K562 (cell line): ENCODE measurements around the gene CCDC70. TPM values are rescaled to one million over a fixed set of nuclear protein-coding genes. Genes with fewer than 3 reads are reported as not detected.

ENCODE experiments used
- ATAC-seq: fragments of 200-7000 bp; cut with Tn5 transposase; 3 replicates; pipeline ENCODE4 v1.9.1; 2020; ENCODE audit warnings: moderate library complexity
- BruUV-seq: library from RNA; stranded (reverse); fragments of 400-500 nt; replicated peaks from 2 replicates; lab custom pipeline; 2021; lab: Mats Ljungman, UMichigan
- CTCF ChIA-PET: fragments of 300-600 bp; formaldehyde crosslinking; extraction: SDS; loops from one replicate; lab custom pipeline; 2021; ENCODE audit warnings: low intra/inter-chr PET ratio; lab: Yijun Ruan, JAX
- POLR2A ChIA-PET: fragments of 300-600, 350-650 bp; sonication (Branson Sonifier 250); formaldehyde crosslinking; extraction: SDS; loops from one replicate; lab custom pipeline; 2021; ENCODE audit warnings: antibody characterized with exemption, inconsistent platforms; lab: Yijun Ruan, JAX
- DNase-seq, 4 experiments: peaks; one replicate each; pipeline versions ENCODE4 v3.0.0 to v3.0.0-alpha.2; 2011 to 2018; ENCODE audit warnings: low spot score in 3 of 4, mixed read lengths in 3 of 4; ENCODE audit errors: extremely low read depth in 1 of 4
- FAIRE-seq: peaks from 2 replicates; lab custom pipeline; 2011; peaks lifted over from hg19 to GRCh38; lab: Jason Lieb, UNC
- H2AFZ ChIP-seq: 2 replicates; pipeline ENCODE4 v1.6.0; 2011; ENCODE audit warnings: low read depth, low read length, control low read depth, inconsistent platforms
- H3K27ac ChIP-seq: fragments of 200-600 bp; 3 replicates; pipeline ENCODE4 v1.8.0; 2011; ENCODE audit warnings: low read depth, mild to moderate bottlenecking, control low read depth, inconsistent platforms, low read length, moderate library complexity, mixed read lengths; ENCODE audit errors: extremely low read depth
- H3K27me3 ChIP-seq, 2 experiments: fragments of 300-600 bp in 1 of 2; 2 replicates in 1 of 2; 3 replicates in 1 of 2; pipeline versions ENCODE4 v1.6.0 to v1.8.0; 2011; ENCODE audit warnings: inconsistent platforms in 2 of 2, low read length in 2 of 2, mild to moderate bottlenecking in 1 of 2, mixed read lengths in 1 of 2, moderate library complexity in 1 of 2; ENCODE audit not compliant: control insufficient read depth in 2 of 2, insufficient read depth in 2 of 2
- H3K36me3 ChIP-seq: fragments of 300-600 bp; 3 replicates; pipeline ENCODE4 v1.8.0; 2011; ENCODE audit warnings: mild to moderate bottlenecking, low read length, inconsistent platforms; ENCODE audit not compliant: control insufficient read depth, insufficient read depth
- H3K4me1 ChIP-seq, 2 experiments: fragments of 200-600 bp in 1 of 2; replicated peaks in 1 of 2; 2 replicates in 1 of 2; 3 replicates in 1 of 2; pipeline versions ENCODE4 v1.5.1 to v1.8.0; 2011; ENCODE audit warnings: inconsistent platforms in 2 of 2, low read length in 2 of 2, mild to moderate bottlenecking in 1 of 2, mixed read lengths in 1 of 2, moderate library complexity in 1 of 2; ENCODE audit not compliant: control insufficient read depth in 2 of 2, insufficient read depth in 2 of 2
- H3K4me2 ChIP-seq: 2 replicates; pipeline ENCODE4 v1.6.1; 2011; ENCODE audit warnings: low read length, control low read depth, inconsistent platforms, mixed read lengths; ENCODE audit not compliant: insufficient read depth
- H3K4me3 ChIP-seq: fragments of 200-600 bp; sonication (generic), shearing (Covaris generic); 2 replicates; pipeline ENCODE4 v1.5.1; 2016; ENCODE audit warnings: control low read depth, inconsistent platforms
- H3K79me2 ChIP-seq: fragments of 200-600 bp; 3 replicates; pipeline ENCODE4 v1.8.0; 2011; ENCODE audit warnings: low read length, inconsistent platforms; ENCODE audit not compliant: control insufficient read depth, insufficient read depth
- H3K9ac ChIP-seq, 2 experiments: 2 replicates each; pipeline versions ENCODE4 v1.6.0 to v1.6.1; 2011; ENCODE audit warnings: low read depth in 2 of 2, low read length in 2 of 2, control low read depth in 1 of 2, inconsistent platforms in 1 of 2, mild to moderate bottlenecking in 1 of 2, mixed read lengths in 1 of 2; ENCODE audit not compliant: insufficient read depth in 1 of 2
- H3K9me1 ChIP-seq: one replicate; pipeline ENCODE4 v1.6.0; 2011; ENCODE audit warnings: inconsistent platforms, mild to moderate bottlenecking, low read length, moderate library complexity; ENCODE audit not compliant: control insufficient read depth, insufficient read depth
- H3K9me3 ChIP-seq: replicated peaks from 2 replicates; pipeline ENCODE4 v1.5.1; 2011; ENCODE audit warnings: low read depth, low read length, inconsistent platforms; ENCODE audit not compliant: control insufficient read depth, insufficient read depth
- H4K20me1 ChIP-seq: replicated peaks from 2 replicates; pipeline ENCODE4 v1.6.1; 2011; ENCODE audit warnings: low read length, inconsistent platforms, mixed read lengths; ENCODE audit not compliant: control insufficient read depth, insufficient read depth
- HOXB6 ChIP-seq: fragments of 250-450 bp; sonication (Bioruptor Pico); IDR thresholded peaks from 2 replicates; pipeline ENCODE4 v1.5.1; 2022; ENCODE audit warnings: mild to moderate bottlenecking, borderline replicate concordance
- MAFK ChIP-seq: IDR thresholded peaks from 2 replicates; pipeline ENCODE4 v1.6.1; 2011; ENCODE audit warnings: low read length, improper control_type of control experiment
- PCBP1 ChIP-seq: fragments of 200-400 bp; formaldehyde crosslinking; IDR thresholded peaks from 2 replicates; pipeline ENCODE4 v1.6.1; 2018; ENCODE audit warnings: mild to moderate bottlenecking, low read depth, low read length; ENCODE audit not compliant: poor library complexity, severe bottlenecking
- ZBTB34 ChIP-seq: fragments of 250-450 bp; sonication (Bioruptor Pico); IDR thresholded peaks from 2 replicates; pipeline ENCODE4 v1.8.0; 2021; ENCODE audit warnings: mild to moderate bottlenecking, moderate library complexity
- ZFP36 ChIP-seq: fragments of 150-350 bp; IDR thresholded peaks from 2 replicates; pipeline ENCODE4 v1.6.1; 2018; ENCODE audit warnings: low read length, low read depth; ENCODE audit not compliant: partially characterized antibody
- WGBS: fragments of 100-300 bp; shearing (Covaris generic); methylation state at CpG from one replicate; pipeline ENCODE4 v1.1.6; 2016; ENCODE audit warnings: low coverage, mixed read lengths; ENCODE audit not compliant: insufficient coverage; ENCODE audit errors: missing lambda C conversion rate; 5-methylcytosine and 5-hydroxymethylcytosine counted together
- in situ Hi-C: fragments of 300-500 bp; cut with MboI; formaldehyde crosslinking; loops from 4 replicates; pipeline ENCODE4 v1.15.0; 2018; ENCODE audit warnings: inconsistent platforms, mixed read lengths
- intact Hi-C: fragments of 100-400 bp; cut with micrococcal nuclease; formaldehyde crosslinking; loops from 2 replicates; pipeline ENCODE4 v1.14.2; 2022
- polyA plus RNA-seq, 8 experiments: library from polyadenylated mRNA; depleted of rRNA in 4 of 8; stranded (reverse) in 5 of 8; unstranded in 3 of 8; fragments of >200 nt; fragmentation: Nextera tagmentation in 2 of 8; fragmentation: Illumina TruSeq in 1 of 8; extraction: Ambion mirVana in 2 of 8; extraction: Trizol in 1 of 8; gene quantifications; 2 replicates each; pipeline versions ENCODE4 v1.2.1 to v1.2.3, GENCODE V29; 2011 to 2014; ENCODE audit warnings: inconsistent platforms in 1 of 8, missing spikeins in 1 of 8
- total RNA-seq, 7 experiments: library from RNA; depleted of rRNA in 6 of 7; stranded (reverse); fragments of >200 nt in 6 of 7; fragmentation: Illumina TruSeq in 2 of 7; extraction: Trizol in 2 of 7; gene quantifications; 2 replicates each; pipeline versions ENCODE4 v1.2.1 to v1.2.3, GENCODE V29; 2011 to 2021; ENCODE audit warnings: low replicate concordance in 1 of 7
- TF ChIP-seq, protein P1 (sequence below): fragments of 250-450 bp; sonication (Bioruptor Pico); IDR thresholded peaks from 2 replicates; pipeline ENCODE4 v1.4.0; 2020; ENCODE audit warnings: mild to moderate bottlenecking, moderate library complexity
- TF ChIP-seq, protein P2 (sequence below): fragments of 250-450 bp; sonication (Bioruptor Pico); IDR thresholded peaks from 2 replicates; pipeline ENCODE4 v1.4.0; 2020

The CCDC70 gene
- total and polyA plus RNA-seq, 9 of the 15 experiments (the other 6 are each of a cell fraction or from before 2014, with no cell fraction given): not detected

DNA sequence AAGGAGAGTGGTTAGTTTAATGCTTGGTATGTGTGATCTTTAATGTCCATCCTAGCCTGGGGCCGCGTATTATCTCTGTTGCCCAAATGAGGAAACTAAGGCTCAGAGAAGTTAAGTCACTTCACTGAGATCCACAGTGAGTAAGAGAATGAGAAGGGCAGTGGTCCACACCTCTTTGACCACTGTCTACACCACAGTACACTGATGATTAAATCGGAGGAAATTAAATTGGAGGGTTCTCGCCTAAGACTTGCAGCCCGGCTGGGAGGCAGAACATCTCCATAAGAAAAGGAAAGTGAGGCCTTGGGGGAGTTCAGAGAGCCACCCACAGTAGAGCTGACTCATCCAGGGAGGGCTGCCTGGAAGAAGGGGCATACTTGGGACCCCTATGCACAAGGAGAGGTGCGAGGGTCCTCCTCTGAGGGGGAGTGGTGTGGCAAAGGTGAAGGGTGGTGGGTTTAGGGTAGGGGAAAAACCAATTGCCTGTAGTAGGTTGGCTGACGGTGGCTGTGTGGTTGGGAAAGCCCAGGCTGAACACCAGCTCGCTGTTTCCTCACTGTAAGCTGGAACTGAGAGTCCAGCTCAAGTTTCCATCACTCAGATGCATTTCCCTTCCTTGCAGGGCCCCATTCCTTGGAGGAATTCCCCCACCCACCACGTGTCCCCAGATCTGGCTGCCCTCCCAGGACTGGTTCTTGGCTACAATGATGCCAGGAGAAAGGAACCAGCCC, 42.8 kb upstream of the CCDC70 start:
- peaks cover 3 to 40% of the 10 kb centered on the region in 2 experiments; a peak in 4 of 5 replicates for H3K27me3 ChIP-seq
- H4K20me1 ChIP-seq: no peaks in the 10 kb centered on the region; the same call in 1 of the 2 replicates
- no peak overlapping the region for H3K9ac ChIP-seq
- no peak overlapping the region for H3K4me2 ChIP-seq
- BruUV-seq: no TSS peak
- POLR2A ChIA-PET: no interaction called here
- CTCF ChIA-PET: no interaction called here
- TF ChIP-seq HOXB6 (CRISPR knock-in tag): no peak
- TF ChIP-seq, protein P1, sequence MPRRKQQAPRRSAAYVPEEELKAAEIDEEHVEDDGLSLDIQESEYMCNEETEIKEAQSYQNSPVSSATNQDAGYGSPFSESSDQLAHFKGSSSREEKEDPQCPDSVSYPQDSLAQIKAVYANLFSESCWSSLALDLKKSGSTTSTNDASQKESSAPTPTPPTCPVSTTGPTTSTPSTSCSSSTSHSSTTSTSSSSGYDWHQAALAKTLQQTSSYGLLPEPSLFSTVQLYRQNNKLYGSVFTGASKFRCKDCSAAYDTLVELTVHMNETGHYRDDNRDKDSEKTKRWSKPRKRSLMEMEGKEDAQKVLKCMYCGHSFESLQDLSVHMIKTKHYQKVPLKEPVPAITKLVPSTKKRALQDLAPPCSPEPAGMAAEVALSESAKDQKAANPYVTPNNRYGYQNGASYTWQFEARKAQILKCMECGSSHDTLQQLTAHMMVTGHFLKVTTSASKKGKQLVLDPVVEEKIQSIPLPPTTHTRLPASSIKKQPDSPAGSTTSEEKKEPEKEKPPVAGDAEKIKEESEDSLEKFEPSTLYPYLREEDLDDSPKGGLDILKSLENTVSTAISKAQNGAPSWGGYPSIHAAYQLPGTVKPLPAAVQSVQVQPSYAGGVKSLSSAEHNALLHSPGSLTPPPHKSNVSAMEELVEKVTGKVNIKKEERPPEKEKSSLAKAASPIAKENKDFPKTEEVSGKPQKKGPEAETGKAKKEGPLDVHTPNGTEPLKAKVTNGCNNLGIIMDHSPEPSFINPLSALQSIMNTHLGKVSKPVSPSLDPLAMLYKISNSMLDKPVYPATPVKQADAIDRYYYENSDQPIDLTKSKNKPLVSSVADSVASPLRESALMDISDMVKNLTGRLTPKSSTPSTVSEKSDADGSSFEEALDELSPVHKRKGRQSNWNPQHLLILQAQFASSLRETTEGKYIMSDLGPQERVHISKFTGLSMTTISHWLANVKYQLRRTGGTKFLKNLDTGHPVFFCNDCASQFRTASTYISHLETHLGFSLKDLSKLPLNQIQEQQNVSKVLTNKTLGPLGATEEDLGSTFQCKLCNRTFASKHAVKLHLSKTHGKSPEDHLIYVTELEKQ (CRISPR knock-in tag): no peak
- peak; percentile 54 for TF ChIP-seq ZFP36
- no peak for TF ChIP-seq ZBTB34 (CRISPR knock-in tag)
- TF ChIP-seq, protein P2, sequence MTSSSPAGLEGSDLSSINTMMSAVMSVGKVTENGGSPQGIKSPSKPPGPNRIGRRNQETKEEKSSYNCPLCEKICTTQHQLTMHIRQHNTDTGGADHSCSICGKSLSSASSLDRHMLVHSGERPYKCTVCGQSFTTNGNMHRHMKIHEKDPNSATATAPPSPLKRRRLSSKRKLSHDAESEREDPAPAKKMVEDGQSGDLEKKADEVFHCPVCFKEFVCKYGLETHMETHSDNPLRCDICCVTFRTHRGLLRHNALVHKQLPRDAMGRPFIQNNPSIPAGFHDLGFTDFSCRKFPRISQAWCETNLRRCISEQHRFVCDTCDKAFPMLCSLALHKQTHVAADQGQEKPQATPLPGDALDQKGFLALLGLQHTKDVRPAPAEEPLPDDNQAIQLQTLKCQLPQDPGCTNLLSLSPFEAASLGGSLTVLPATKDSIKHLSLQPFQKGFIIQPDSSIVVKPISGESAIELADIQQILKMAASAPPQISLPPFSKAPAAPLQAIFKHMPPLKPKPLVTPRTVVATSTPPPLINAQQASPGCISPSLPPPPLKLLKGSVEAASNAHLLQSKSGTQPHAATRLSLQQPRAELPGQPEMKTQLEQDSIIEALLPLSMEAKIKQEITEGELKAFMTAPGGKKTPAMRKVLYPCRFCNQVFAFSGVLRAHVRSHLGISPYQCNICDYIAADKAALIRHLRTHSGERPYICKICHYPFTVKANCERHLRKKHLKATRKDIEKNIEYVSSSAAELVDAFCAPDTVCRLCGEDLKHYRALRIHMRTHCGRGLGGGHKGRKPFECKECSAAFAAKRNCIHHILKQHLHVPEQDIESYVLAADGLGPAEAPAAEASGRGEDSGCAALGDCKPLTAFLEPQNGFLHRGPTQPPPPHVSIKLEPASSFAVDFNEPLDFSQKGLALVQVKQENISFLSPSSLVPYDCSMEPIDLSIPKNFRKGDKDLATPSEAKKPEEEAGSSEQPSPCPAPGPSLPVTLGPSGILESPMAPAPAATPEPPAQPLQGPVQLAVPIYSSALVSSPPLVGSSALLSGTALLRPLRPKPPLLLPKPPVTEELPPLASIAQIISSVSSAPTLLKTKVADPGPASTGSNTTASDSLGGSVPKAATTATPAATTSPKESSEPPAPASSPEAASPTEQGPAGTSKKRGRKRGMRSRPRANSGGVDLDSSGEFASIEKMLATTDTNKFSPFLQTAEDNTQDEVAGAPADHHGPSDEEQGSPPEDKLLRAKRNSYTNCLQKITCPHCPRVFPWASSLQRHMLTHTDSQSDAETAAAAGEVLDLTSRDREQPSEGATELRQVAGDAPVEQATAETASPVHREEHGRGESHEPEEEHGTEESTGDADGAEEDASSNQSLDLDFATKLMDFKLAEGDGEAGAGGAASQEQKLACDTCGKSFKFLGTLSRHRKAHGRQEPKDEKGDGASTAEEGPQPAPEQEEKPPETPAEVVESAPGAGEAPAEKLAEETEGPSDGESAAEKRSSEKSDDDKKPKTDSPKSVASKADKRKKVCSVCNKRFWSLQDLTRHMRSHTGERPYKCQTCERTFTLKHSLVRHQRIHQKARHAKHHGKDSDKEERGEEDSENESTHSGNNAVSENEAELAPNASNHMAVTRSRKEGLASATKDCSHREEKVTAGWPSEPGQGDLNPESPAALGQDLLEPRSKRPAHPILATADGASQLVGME: no peak
- TF ChIP-seq MAFK: no peak
- TF ChIP-seq PCBP1: no peak
- TF ChIP-seq, all 486 proteins: peak for 1
- in situ Hi-C loops (no loop called here), intact Hi-C loops (no loop called here)
- Histone ChIP-seq H3K9me3 (no peaks in the 10 kb centered on the region), H3K27ac (no peak overlapping the region), H3K9me1 (no peaks in the 10 kb centered on the region), H3K4me1 (peaks cover 3 to 11% of the 10 kb centered on the region in 2 experiments; a peak in 3 of 5 replicates), H3K36me3 (no peaks in the 10 kb centered on the region), H2AFZ (no peak overlapping the region), H3K79me2 (no peaks in the 10 kb centered on the region), H3K4me3 (no peak overlapping the region)
- FAIRE-seq: no peak
- DNase-seq: no peak
- WGBS: 21% methylated on average over 7 of the region's 9 CpGs
- ATAC-seq: no peak
